Peyer's patch (tissue), 4 donors: Measurements from ENCODE around the gene KCNH6. TPM values are rescaled to one million over a fixed set of nuclear protein-coding genes. Genes with fewer than 3 reads are reported as not detected.
A peak's percentile ranks its signal among the peaks of the same experiment; 100 is the strongest.

ENCODE experiments used
- DNase-seq, 3 donors: peaks; one replicate each; pipeline ENCODE4 v3.0.0-alpha.2; 2017 to 2019
- H3K27ac ChIP-seq, 4 donors: fragments of 200-600 bp; sonication (generic); one replicate each; pipeline ENCODE4 v1.5.1; 2016 to 2019
- H3K27me3 ChIP-seq, 2 donors: fragments of 200-600 bp; sonication (generic); one replicate each; pipeline ENCODE4 v1.5.1; 2019
- H3K36me3 ChIP-seq, 3 donors: fragments of 200-600 bp; sonication (generic); one replicate each; pipeline ENCODE4 v1.5.1; 2016 to 2019
- H3K4me1 ChIP-seq, 4 donors: fragments of 200-600 bp; sonication (generic); one replicate each; pipeline ENCODE4 v1.5.1; 2016 to 2019
- H3K4me3 ChIP-seq, 4 donors: fragments of 200-600 bp; sonication (generic); 1 replicate in 3 of 4; 2 replicates in 1 of 4; pipeline ENCODE4 v1.5.1; 2016 to 2019; ENCODE audit warnings: mild to moderate bottlenecking in 1 of 4
- H3K9me3 ChIP-seq, 4 donors: fragments of 200-600 bp; sonication (generic); one replicate each; pipeline ENCODE4 v1.5.1; 2016 to 2019; ENCODE audit warnings: mild to moderate bottlenecking in 1 of 4
- CTCF ChIP-seq, 6 experiments: fragments of 450-650 bp in 4 of 6; fragments of 200-600 bp in 2 of 6; sonication (generic) in 1 of 6; IDR thresholded peaks; one replicate each; pipeline ENCODE4 v1.5.1; 2017 to 2019; ENCODE audit warnings: antibody characterized with exemption in 6 of 6, mild to moderate bottlenecking in 3 of 6, moderate library complexity in 1 of 6
- POLR2A ChIP-seq, 2 donors: fragments of 450-650 bp; IDR thresholded peaks; one replicate each; pipeline ENCODE4 v1.5.1; 2017; ENCODE audit warnings: antibody characterized with exemption in 2 of 2, mild to moderate bottlenecking in 2 of 2, moderate library complexity in 2 of 2
- total RNA-seq, 4 donors: library from RNA; depleted of rRNA; stranded (reverse); fragments of >200 nt; gene quantifications; one replicate each; pipeline ENCODE4 v1.1.0, GENCODE V29; 2016

Gene KCNH6
- total RNA-seq, 4 donors from 2014 or later, result 3.3 to 78.6 (median 26.7) TPM

GRCh38 chr17:63537001-63537400 lies 13.8 kb downstream of the KCNH6 start:
- no peak overlapping the region for H3K27ac ChIP-seq
- H3K4me1 ChIP-seq, result peaks cover 0 to 11% (median 3%) of the 10 kb centered on the region in 4 donors
- no peak for TF ChIP-seq CTCF (IDR thresholded peaks at IDR 0.05)
- TF ChIP-seq POLR2A (IDR thresholded peaks at IDR 0.05), result no peak
- no peaks in the 10 kb centered on the region for H3K9me3 ChIP-seq
- DNase-seq, result no peak
- H3K4me3 ChIP-seq, result no peak overlapping the region
- H3K27me3 ChIP-seq, result peaks cover 0 to 9% of the 10 kb centered on the region in 2 donors
- no peaks in the 10 kb centered on the region for H3K36me3 ChIP-seq

GRCh38 chr17:63537991-63538692 lies 15.0 kb downstream of the KCNH6 start:
- Histone ChIP-seq H3K9me3 (no peaks in the 10 kb centered on the region), H3K27me3 (peaks cover 0 to 9% of the 10 kb centered on the region in 2 donors), H3K36me3 (no peaks in the 10 kb centered on the region), H3K4me1 (peaks cover 0 to 11% (median 3%) of the 10 kb centered on the region in 4 donors), H3K4me3 (peak overlapping the region in 2 of 4 donors; percentile 21 to 30), H3K27ac (no peak overlapping the region)
- peak in 1 of 3 donors; percentile 44 for DNase-seq
- TF ChIP-seq CTCF (IDR thresholded peaks at IDR 0.05) (no peak), POLR2A (IDR thresholded peaks at IDR 0.05) (no peak)

- Histone ChIP-seq H3K27me3 (peaks cover 0 to 9% of the 10 kb centered on the region in 2 donors), H3K4me3 (peak overlapping the region in 1 of 4 donors; percentile 21), H3K36me3 (no peaks in the 10 kb centered on the region), H3K9me3 (no peaks in the 10 kb centered on the region), H3K4me1 (peaks cover 0 to 11% (median 3%) of the 10 kb centered on the region in 4 donors), H3K27ac (no peak overlapping the region)
- DNase-seq, result no peak
- TF ChIP-seq CTCF (IDR thresholded peaks at IDR 0.05) (no peak), POLR2A (IDR thresholded peaks at IDR 0.05) (no peak)
Measured at GRCh38 chr17:63538693-63539595, 15.8 kb downstream of the KCNH6 start.

GRCh38 chr17:63540590-63540989 lies 17.4 kb downstream of the KCNH6 start:
- DNase-seq, result peak in 1 of 3 donors; percentile 27
- Histone ChIP-seq H3K36me3 (no peaks in the 10 kb centered on the region), H3K27me3 (peaks cover 0 to 9% of the 10 kb centered on the region in 2 donors), H3K27ac (no peak overlapping the region), H3K4me1 (peaks cover 0 to 11% (median 3%) of the 10 kb centered on the region in 4 donors), H3K4me3 (no peak overlapping the region), H3K9me3 (no peaks in the 10 kb centered on the region)
- no peak for TF ChIP-seq CTCF (IDR thresholded peaks at IDR 0.05)
- no peak for TF ChIP-seq POLR2A (IDR thresholded peaks at IDR 0.05)

GRCh38 chr17:63542218-63542545 lies 19.0 kb downstream of the KCNH6 start:
- peaks cover 0 to 9% of the 10 kb centered on the region in 2 donors for H3K27me3 ChIP-seq
- peak in 1 of 3 donors; percentile 32 for DNase-seq
- no peaks in the 10 kb centered on the region for H3K9me3 ChIP-seq
- H3K36me3 ChIP-seq, result no peaks in the 10 kb centered on the region
- no peak overlapping the region for H3K27ac ChIP-seq
- no peak for TF ChIP-seq CTCF (IDR thresholded peaks at IDR 0.05)
- TF ChIP-seq POLR2A (IDR thresholded peaks at IDR 0.05), result no peak
- peaks cover 0 to 11% (median 3%) of the 10 kb centered on the region in 4 donors for H3K4me1 ChIP-seq
- no peak overlapping the region for H3K4me3 ChIP-seq
